Stimulated activated CD8-positive, alpha-beta memory T cell treated with anti-CD3 and anti-CD28 coated beads, Interleukin-7, amount 100 ng/mL, for 24 hours (primary cell): ENCODE measurements around the gene C14orf180.
A peak's percentile ranks its signal among the peaks of the same experiment; 100 is the strongest.

ENCODE experiments used
- DNase-seq: peaks from one replicate; pipeline ENCODE4 v3.0.0-alpha.2; 2020; ENCODE audit warnings: low read depth

The C14orf180 gene

GRCh38 chr14:104561632-104562495 lies 17.7 kb upstream of the C14orf180 start:
- no peak for DNase-seq

DNA sequence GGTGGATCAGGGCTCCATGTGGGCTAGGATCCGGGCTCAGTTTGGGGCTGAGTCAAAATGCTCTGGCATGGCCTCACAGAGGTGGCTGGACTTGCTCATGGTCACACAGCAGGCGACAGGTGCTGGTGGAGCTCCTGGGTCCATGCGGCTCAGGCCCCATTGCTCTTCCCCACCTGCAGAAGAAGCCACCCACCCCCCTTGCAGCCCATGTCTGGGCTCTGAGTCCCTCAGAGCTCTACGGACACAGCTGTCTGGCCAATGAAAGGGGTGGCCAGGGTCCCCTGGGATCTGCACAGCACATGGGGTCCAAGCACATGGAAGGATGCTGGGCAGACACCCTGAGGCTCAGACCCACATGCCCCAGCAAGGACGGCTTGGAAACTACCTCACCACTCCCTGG lies 17.0 kb upstream of the C14orf180 start:
- DNase-seq, result no peak

GRCh38 chr14:104563191-104563741 lies 16.3 kb upstream of the C14orf180 start:
- no peak for DNase-seq

DNA sequence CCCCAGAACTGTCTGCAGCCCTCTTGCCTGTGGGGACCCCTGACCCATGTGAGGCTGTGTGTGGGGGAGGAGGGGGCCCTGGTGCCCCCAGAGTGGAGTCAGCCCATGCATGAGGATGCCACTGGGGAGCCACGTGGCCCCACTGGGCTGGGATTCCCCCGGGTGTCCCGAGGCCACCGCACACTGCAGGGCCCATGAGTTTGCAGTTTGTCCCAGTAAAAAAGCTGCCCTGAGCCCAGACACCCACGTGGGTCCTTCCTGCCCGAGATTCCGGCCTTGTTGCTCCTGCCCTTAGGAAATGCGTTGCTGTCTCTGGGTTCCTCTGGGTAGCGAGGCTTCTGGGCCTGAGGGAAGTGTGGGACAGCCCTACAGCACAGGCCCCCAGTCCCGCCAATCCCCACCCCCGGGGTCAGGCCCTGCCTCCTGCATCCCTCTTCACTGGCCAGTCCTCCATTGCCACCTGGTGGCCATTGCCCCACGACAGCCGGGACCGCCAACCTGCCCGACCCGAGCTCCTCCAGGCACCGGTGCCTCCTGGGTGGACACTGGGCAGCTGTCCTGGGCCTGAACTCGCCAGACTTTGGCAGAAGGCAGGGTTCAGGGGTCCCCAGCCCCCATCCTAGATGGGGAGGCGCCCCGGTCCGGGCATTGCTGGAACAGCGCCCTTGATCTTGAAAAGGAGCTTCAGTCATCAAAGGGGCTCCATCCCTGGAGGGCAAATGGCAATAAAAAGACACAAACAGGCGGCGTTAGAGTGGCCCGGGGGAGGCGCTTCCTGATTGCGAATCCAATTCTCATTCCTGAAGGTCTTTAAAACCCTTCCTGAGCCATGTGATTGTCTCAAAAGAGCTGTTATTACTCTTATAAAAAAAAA lies 15.6 kb upstream of the C14orf180 start:
- peak; percentile 45 for DNase-seq

DNA sequence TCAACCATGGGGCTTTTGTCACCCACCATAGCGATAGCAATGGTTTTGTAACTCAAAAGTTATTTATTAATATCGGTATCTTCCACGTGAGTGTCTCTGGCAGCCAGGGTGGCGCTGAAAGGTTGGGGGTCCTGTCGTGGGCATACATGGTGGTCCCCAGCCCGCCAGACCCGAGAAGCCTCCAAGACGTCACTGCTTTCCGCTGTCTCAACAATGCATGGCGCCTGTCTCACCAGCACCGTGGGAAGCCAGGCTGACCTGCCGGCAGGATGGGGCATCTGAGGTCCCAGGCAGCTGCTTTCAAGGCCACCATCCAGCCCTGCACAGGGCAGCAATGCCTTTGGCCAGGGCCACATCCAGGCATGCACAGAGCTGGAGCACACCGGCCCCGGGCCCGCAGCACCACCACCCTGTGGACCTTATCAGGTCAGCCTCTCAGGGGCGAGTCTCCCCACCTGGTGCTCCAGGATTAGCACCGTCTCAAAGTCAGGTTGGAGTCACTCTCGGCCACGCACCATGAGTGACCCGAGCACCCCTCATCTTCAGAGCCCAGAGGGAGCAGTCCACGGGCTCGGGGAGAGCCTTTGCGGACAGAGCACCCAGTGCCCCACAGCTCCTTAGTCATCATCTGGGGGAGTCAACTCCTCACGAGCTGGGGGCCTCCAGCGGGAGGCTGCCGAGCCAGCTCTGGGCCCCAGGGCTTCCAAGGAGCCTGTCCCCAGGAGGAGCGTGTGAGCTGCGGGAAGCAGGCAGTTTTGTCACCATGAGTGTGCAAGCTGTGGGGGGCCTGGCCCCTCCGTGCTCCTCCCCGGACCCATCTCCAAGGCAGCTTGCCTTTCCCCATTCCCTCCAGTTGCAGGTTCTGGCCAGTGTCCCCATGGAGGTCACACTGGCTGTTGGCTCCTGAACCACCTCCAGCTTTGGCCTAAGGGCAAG lies 14.6 kb upstream of the C14orf180 start:
- no peak for DNase-seq

GRCh38 chr14:104567141-104567956 lies 12.2 kb upstream of the C14orf180 start:
- no peak for DNase-seq

GRCh38 chr14:104567957-104568225 lies 11.7 kb upstream of the C14orf180 start:
- DNase-seq, result no peak

DNA sequence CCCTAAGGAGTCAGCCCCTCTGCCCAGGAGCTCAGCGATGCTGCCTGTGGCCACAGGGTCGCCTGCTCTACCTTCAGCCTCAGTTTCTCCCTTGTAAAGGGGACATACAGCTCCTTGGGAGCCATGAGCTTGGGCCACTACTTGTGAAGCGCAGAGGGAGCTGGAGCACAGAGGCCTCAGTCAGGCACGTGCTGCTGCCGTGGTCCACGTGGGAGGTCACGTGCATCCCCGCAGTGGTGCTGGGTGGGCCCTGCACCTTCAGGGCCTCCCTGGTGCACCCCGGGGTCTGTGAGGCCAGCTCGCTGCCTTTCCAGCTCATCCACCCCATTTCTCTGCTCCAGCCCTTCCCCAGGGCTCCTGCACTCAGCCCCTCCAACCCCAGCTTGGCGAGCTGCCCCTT lies 10.9 kb upstream of the C14orf180 start:
- no peak for DNase-seq

DNA sequence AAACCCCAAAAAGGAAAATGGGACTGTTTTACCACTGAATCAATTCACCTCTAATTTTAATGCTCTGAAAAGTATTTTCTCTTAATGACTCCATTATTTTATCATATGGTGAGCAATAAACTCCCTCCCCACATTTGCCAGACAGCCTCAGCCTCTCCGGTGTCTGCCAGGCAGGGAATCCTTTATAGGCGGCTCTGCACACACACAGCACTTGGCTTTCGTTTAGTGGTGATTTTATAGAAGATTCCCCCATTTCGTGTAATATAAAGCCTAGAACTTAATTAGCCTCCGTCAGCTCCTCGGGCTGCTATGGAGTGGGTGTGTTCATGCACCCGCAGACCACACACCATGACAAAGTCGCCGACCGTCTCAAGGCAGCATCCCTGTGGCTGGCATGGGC lies 10.1 kb upstream of the C14orf180 start:
- no peak for DNase-seq

DNA sequence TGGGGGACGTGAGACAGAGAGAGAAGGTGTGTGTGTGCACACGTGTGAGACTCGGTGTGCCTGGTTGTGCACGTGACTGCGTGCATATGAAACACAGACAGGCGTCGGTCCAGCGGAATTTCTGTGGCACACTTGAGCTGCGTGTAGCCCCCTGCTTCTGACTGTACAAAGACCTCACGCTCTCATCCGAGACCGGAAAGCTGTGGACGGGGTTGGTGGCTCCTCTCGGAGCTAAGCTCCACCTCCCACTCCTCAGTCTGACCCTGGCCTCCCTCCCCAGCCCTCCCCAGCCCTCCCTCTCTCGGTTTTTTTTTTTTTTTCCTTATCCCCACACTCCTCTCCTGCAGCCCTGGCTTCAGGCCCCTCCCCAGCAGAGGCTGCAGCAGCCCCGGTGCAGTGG lies 8.3 kb upstream of the C14orf180 start:
- no peak for DNase-seq

DNA sequence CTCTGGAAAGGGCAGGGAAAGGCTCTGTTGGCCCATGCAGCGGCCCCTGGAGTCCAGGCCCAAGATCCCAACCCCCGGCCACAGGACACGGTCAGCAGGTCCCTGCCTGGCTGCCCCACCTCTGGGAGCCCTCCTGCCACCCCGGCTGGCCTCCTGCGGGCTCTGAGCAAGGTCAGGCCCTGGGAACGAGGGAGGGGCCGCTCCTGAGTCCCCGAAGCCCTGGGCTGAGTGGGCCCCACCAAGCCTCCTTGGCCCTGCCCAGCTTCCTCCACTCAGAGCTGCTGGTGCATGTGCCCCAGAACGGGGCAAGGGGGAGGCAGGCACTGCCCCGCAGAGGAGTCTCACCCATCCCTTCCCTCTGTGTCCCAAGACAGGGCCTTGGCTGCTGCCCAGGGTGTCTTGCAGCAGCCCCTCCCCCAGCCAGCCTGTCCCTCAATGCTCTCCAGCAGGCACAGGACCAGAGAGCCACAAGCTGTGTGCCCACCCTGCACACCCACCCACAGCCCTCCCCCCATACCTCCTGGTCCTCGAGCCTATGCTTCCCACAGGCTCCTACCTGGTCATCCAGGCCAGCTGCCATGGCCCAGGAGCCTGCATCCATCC lies 7.4 kb upstream of the C14orf180 start:
- no peak for DNase-seq

- no peak for DNase-seq
Observed at GRCh38 chr14:104572668-104573067, 6.9 kb upstream of the C14orf180 start.

GRCh38 chr14:104573930-104574329 lies 5.6 kb upstream of the C14orf180 start:
- no peak for DNase-seq

GRCh38 chr14:104574536-104574935 lies 5.0 kb upstream of the C14orf180 start:
- DNase-seq, result no peak

- no peak for DNase-seq
Observed at GRCh38 chr14:104574978-104575583, 4.5 kb upstream of the C14orf180 start.

DNA sequence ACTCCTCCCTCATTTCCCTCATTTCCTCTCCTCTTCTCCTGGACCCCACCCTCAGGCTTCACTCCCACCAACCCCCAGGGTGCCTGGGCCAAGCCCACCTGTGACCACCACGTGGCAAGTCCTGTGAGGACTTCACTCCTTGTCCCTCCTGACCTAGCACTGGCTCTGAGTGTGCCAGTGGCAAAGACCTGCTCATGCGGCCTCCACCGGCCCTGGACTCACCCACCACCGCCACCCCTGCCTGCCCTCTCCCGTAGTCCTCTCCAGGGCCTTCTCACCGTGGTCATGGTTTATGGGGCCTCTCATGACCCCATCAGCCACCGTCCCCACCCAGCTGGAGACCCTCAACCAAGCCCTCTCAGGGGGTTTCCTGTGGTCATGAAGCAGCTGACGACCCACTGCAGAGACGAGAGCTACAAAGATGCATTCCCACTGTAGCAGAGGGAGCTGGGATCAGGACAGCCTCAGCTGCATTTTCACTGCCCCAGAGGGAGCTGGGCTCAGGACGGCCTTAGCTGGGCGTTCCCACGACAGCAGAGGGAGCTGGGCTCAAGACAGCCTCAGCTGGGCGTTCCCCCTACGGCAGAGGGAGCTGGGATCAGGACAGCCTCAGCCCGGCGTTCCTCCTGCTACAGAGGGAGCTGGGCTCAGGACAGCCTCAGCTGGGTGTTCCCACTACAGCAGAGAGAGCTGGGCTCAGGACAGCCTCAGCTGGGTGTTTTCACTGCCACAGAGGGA lies 3.2 kb upstream of the C14orf180 start:
- no peak for DNase-seq

- DNase-seq, result no peak
Observed at GRCh38 chr14:104576970-104577332, 2.6 kb upstream of the C14orf180 start.

DNA sequence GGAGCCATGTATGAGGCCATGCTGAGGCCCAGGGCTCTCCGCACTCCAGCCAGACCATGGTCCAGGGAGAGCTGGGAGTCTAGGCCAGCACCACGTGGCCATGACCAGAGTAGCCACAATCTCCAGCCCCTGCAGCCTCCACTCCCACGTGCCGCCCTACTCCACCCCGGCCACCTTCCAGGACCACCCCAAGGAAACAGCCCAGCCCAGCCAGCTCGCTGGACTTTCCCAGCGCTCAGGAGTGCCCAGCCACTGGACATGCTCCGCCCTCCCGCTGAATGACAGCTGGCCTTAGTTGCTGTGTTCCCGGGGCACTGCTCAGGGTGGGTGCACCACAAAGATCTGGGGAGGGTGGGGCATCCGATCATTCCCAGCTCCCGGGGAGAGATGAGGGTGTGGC lies 2.1 kb upstream of the C14orf180 start:
- no peak for DNase-seq

DNA sequence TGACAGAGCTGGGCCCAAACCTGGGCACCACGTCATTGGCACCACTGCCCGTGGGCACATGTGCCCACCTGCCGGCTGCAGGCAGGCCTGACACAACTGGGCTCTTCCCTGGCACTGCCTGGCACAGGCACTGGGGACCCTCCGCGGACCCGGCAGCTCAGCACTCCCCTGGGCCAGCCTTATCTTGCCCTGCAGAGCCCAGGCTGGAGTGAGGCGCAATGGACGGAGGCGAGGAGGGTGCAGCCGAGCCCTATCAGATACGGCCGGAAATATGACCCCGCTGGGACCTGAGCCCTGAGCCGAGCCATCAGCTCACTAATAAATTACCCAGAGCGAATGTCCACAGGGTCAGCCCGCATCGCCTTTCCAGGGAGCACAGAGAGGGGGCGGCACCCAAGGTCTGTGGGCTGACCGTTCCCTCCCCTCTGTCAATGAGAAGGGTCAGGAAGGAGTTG lies 1.7 kb upstream of the C14orf180 start:
- DNase-seq, result no peak

GRCh38 chr14:104578321-104578720 lies 1.2 kb upstream of the C14orf180 start:
- DNase-seq, result no peak
